ENCODE data around the gene SPP1.

SPP1 gene

DNA sequence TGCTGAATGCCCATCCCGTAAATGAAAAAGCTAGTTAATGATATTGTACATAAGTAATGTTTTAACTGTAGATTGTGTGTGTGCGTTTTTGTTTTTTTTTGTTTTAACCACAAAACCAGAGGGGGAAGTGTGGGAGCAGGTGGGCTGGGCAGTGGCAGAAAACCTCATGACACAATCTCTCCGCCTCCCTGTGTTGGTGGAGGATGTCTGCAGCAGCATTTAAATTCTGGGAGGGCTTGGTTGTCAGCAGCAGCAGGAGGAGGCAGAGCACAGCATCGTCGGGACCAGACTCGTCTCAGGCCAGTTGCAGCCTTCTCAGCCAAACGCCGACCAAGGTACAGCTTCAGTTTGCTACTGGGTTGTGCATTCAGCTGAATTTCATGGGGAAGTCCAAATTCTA, at the start of gene SPP1:
TSS of gene SPP1 (plus strand) at position 249 of the 400 bp plus-strand sequence. CDS start 1,182 bp downstream, outside the sequence.
- DNase-seq (ENCODE audit: low read depth) = no peak
- H3K4me3 ChIP-seq (ENCODE audit: low read length) = no peak within 1 kb of the TSS
- TF ChIP-seq, protein P1, sequence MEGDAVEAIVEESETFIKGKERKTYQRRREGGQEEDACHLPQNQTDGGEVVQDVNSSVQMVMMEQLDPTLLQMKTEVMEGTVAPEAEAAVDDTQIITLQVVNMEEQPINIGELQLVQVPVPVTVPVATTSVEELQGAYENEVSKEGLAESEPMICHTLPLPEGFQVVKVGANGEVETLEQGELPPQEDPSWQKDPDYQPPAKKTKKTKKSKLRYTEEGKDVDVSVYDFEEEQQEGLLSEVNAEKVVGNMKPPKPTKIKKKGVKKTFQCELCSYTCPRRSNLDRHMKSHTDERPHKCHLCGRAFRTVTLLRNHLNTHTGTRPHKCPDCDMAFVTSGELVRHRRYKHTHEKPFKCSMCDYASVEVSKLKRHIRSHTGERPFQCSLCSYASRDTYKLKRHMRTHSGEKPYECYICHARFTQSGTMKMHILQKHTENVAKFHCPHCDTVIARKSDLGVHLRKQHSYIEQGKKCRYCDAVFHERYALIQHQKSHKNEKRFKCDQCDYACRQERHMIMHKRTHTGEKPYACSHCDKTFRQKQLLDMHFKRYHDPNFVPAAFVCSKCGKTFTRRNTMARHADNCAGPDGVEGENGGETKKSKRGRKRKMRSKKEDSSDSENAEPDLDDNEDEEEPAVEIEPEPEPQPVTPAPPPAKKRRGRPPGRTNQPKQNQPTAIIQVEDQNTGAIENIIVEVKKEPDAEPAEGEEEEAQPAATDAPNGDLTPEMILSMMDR (IDR thresholded peaks at IDR 0.05; ENCODE audit: insufficient read depth, low read depth, low read length, missing control alignments) = no peak

DNA sequence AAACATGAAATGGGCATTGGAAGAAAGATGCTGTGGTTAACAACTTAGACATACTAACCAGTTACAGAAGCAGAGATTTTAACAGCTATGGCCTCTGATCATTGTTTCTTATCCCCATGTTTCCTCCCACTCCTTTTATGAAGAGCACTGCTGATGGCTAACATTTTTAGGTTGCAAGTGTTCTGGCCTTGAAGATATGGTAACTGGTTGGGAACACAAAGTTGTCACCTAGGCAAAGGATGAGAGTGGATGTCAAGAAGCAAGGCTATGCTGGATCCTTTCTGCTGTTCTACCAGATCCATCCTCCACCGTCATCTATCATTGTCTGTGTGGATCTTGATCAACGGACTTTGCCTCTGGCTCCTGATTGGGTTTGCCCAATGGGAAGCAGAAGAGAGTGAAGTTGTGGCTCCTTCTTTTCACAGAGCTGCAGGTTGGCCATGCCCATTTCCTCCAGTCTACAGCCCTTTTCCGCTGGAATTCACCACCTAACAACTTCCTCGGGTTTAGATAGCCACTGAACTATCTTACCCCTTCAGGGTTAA, 48.9 kb upstream of the SPP1 start:
- H3K4me3 ChIP-seq (ENCODE audit: low read length) = no peak overlapping the region
- TF ChIP-seq, protein P1 (IDR thresholded peaks at IDR 0.05; ENCODE audit: insufficient read depth, low read depth, low read length, missing control alignments) = no peak
- no peak for DNase-seq (ENCODE audit: low read depth)

DNA sequence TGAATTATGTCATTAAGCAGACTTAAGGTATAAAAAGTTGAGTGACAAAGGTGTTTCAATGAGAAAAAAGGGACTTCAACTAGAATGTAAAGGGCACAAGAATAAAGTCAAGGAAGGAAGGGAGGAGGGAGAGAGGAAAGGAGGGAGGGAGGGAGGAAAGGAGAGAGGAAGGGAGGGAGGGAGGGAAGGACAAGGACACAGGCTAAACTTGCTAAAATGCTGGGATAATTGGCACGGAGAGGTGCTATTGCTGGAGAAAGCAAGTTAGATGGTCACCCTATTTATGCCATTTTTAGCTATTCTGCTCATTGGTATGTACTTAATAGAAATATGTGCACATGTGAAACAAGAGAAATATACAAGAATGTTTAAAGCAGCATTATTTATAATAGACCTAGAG, 44.9 kb upstream of the SPP1 start:
- TF ChIP-seq, protein P1 (IDR thresholded peaks at IDR 0.05; ENCODE audit: insufficient read depth, low read depth, low read length, missing control alignments) = no peak
- H3K4me3 ChIP-seq (ENCODE audit: low read length) = no peak overlapping the region
- no peak for DNase-seq (ENCODE audit: low read depth)

DNA sequence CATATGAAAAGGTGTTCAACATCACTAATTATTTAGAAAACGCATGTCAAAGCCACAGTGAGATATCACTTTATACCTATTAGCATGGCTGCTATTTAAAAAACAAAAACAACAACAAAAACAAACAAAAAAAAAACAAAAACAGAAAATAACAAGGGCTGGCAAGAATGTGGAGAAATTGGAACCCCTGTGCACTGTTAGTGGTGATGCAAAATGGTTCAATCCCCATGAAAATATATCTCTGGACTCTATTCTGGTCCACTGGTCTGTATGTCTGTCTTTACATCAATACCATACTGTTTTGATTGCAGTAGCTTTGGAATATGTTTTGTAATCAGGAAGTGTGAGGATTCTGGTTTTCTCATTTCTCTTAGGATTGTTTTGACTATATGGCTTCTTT, 43.6 kb upstream of the SPP1 start:
- TF ChIP-seq, protein P1 (IDR thresholded peaks at IDR 0.05; ENCODE audit: insufficient read depth, low read depth, low read length, missing control alignments) = no peak
- DNase-seq (ENCODE audit: low read depth) = no peak
- no peak overlapping the region for H3K4me3 ChIP-seq (ENCODE audit: low read length)

DNA sequence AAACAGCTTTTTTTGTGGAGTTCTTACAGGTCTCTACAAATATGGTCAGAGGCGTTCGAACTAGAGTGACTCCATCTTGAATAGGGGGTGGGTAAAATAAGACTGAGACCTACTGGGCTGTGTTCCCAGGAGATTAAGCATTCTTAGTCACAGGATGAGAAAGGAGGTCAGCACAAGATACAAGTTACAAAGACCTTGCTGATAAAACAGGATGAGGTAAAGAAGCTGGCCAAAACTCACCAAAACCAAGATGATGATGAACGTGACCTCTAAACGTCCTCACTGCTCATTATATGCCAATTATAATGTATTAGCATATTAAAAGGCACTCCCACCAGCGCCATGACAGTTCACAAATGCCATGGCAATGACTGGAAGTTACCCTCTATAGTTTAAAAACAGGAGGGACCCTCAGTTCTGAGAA, 42.8 kb upstream of the SPP1 start:
- TF ChIP-seq, protein P1 (IDR thresholded peaks at IDR 0.05; ENCODE audit: insufficient read depth, low read depth, low read length, missing control alignments) = no peak
- DNase-seq (ENCODE audit: low read depth) = no peak
- H3K4me3 ChIP-seq (ENCODE audit: low read length) = no peak overlapping the region

DNA sequence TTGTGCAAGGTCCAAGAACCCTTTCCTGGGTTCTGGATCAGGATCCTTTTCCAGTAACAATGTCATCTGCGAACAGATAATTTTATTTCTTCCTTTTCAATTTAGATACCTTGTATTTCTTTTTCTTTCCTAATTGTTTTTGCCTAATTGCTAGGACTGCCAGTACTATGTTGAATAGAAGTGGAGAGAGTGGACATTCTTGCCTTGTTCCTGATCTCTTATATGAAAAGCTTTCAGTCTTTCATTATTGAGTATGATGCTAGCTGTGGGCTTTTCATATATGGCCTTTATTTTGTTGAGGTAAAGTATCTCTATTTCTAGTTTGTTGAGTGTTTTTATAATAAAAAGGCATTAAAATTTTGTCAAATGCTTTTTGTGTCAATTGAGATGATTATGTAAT, 42.2 kb upstream of the SPP1 start:
- TF ChIP-seq, protein P1 (IDR thresholded peaks at IDR 0.05; ENCODE audit: insufficient read depth, low read depth, low read length, missing control alignments) = no peak
- no peak overlapping the region for H3K4me3 ChIP-seq (ENCODE audit: low read length)
- no peak for DNase-seq (ENCODE audit: low read depth)

DNA sequence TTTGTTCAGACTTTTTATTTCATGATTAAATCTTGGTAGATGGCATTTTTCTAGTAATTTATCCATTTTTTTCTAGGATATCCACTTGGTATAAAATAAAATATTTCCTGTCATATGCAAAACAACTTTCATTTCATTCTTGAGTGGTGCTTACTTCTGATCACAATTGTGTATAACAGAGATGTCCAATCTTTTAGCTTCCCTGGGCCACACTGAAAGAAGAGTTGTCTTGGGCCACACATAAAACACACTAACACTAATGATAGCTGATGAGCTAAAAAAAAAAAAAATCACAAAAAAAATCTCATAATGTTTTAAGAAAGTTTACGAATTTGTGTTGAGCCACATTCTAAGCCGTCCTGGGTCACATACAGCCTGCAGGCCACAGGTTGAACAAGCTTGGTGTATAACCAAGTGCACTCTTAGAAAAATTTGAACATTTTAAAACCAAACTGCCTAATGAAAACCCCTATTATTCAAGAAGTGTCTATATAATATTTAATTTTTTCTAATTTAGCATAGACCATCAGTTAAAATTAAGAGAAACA, 41.3 kb upstream of the SPP1 start:
- TF ChIP-seq, protein P1 (IDR thresholded peaks at IDR 0.05; ENCODE audit: insufficient read depth, low read depth, low read length, missing control alignments) = no peak
- DNase-seq (ENCODE audit: low read depth) = no peak
- no peak overlapping the region for H3K4me3 ChIP-seq (ENCODE audit: low read length)
